Astrocyte (in vitro differentiated cells and primary cell): ENCODE measurements around the gene ZNF33A. TPM values are rescaled to one million over a fixed set of nuclear protein-coding genes. Genes with fewer than 3 reads are reported as not detected.

Experiments used
- DNase-seq: peaks from one replicate; pipeline ENCODE4 v3.0.0-alpha.2; 2010; ENCODE audit warnings: low read depth
- FAIRE-seq: peaks from 2 replicates; lab custom pipeline; 2011; peaks lifted over from hg19 to GRCh38; lab: Jason Lieb, UNC
- H2AFZ ChIP-seq: 2 replicates; pipeline ENCODE4 v1.6.0; 2012; ENCODE audit warnings: low read depth, low read length, inconsistent platforms
- H3K27ac ChIP-seq: 2 replicates; pipeline ENCODE4 v1.5.1; 2011; ENCODE audit warnings: low read depth, low read length, inconsistent platforms
- H3K27me3 ChIP-seq: 2 replicates; pipeline ENCODE4 v1.6.0; 2011; ENCODE audit warnings: low read length, inconsistent platforms; ENCODE audit not compliant: insufficient read depth
- H3K36me3 ChIP-seq: 2 replicates; pipeline ENCODE4 v1.5.1; 2011; ENCODE audit warnings: low read length, inconsistent platforms; ENCODE audit not compliant: insufficient read depth
- H3K4me1 ChIP-seq: 2 replicates; pipeline ENCODE4 v1.5.1; 2011; ENCODE audit warnings: low read length, inconsistent platforms; ENCODE audit not compliant: insufficient read depth
- H3K4me2 ChIP-seq: 2 replicates; pipeline ENCODE4 v1.6.0; 2012; ENCODE audit warnings: low read length, inconsistent platforms
- H3K4me3 ChIP-seq: 2 replicates; pipeline ENCODE4 v1.5.1; 2011; ENCODE audit warnings: low read depth, mild to moderate bottlenecking, low read length, inconsistent platforms; ENCODE audit not compliant: insufficient read depth
- H3K79me2 ChIP-seq: 2 replicates; pipeline ENCODE4 v1.6.0; 2012; ENCODE audit warnings: mild to moderate bottlenecking, low read length, inconsistent platforms; ENCODE audit not compliant: insufficient read depth
- H3K9ac ChIP-seq: 2 replicates; pipeline ENCODE4 v1.6.0; 2012; ENCODE audit warnings: mild to moderate bottlenecking, low read length, inconsistent platforms
- H3K9me3 ChIP-seq: 2 replicates; pipeline ENCODE4 v1.5.1; 2012; ENCODE audit warnings: low read depth, mild to moderate bottlenecking, low read length, inconsistent platforms; ENCODE audit not compliant: insufficient read depth
- H4K20me1 ChIP-seq: 2 replicates; pipeline ENCODE4 v1.6.0; 2012; ENCODE audit warnings: low read length, inconsistent platforms; ENCODE audit not compliant: insufficient read depth
- H3K27ac Mint-ChIP-seq: one replicate; pipeline ENCODE4 v1.8.0; 2021; ENCODE audit warnings: mild to moderate bottlenecking, mixed read lengths; ENCODE audit not compliant: unreplicated experiment
- H3K27me3 Mint-ChIP-seq: one replicate; pipeline ENCODE4 v1.8.0; 2021; ENCODE audit warnings: low read depth, mixed read lengths; ENCODE audit not compliant: unreplicated experiment
- H3K36me3 Mint-ChIP-seq: one replicate; pipeline ENCODE4 v1.8.0; 2021; ENCODE audit warnings: low read depth, mixed read lengths; ENCODE audit not compliant: unreplicated experiment
- H3K4me1 Mint-ChIP-seq: one replicate; pipeline ENCODE4 v1.8.0; 2021; ENCODE audit warnings: low read depth, mixed read lengths; ENCODE audit not compliant: unreplicated experiment
- H3K4me3 Mint-ChIP-seq: one replicate; pipeline ENCODE4 v1.8.0; 2021; ENCODE audit warnings: mild to moderate bottlenecking, moderate library complexity, mixed read lengths; ENCODE audit not compliant: unreplicated experiment
- H3K9me3 Mint-ChIP-seq: one replicate; pipeline ENCODE4 v1.8.0; 2021; ENCODE audit warnings: mild to moderate bottlenecking, mixed read lengths; ENCODE audit not compliant: unreplicated experiment
- CTCF ChIP-seq: IDR thresholded peaks from 2 replicates; pipeline ENCODE4 v1.5.1; 2011; ENCODE audit warnings: low read depth, mild to moderate bottlenecking, inconsistent platforms, low read length, moderate library complexity; ENCODE audit not compliant: insufficient read depth
- EZH2 ChIP-seq: IDR thresholded peaks from 2 replicates; pipeline ENCODE4 v1.6.1; 2012; ENCODE audit warnings: mild to moderate bottlenecking, low read length, inconsistent platforms; ENCODE audit not compliant: insufficient read depth
- total RNA-seq: library from RNA; stranded (reverse); gene quantifications from 2 replicates; pipeline ENCODE4 v1.2.1, GENCODE V29; 2021

The ZNF33A gene
- total RNA-seq, 1 donor from 2014 or later, result 11.6 TPM

- Histone ChIP-seq H3K79me2 (peaks cover 14% of the 10 kb centered on the region), H3K36me3 (peaks cover 11% of the 10 kb centered on the region), H3K4me1 (no peaks in the 10 kb centered on the region), H2AFZ (peak overlapping the region; percentile 90), H3K9me3 (no peaks in the 10 kb centered on the region), H3K9ac (peak overlapping the region; percentile 91), H4K20me1 (no peaks in the 10 kb centered on the region), H3K4me3 (peak overlapping the region; percentile 82), H3K27ac (no peak overlapping the region), H3K4me2 (peak overlapping the region; percentile 90), H3K27me3 (no peaks in the 10 kb centered on the region)
- peak overlapping the region; percentile 90 for H3K4me3 Mint-ChIP-seq
- peaks cover 3% of the 10 kb centered on the region for H3K4me1 Mint-ChIP-seq
- FAIRE-seq (no peak), DNase-seq (peak; percentile 3)
- TF ChIP-seq CTCF (no peak), EZH2 (no peak)
- no peak overlapping the region for H3K27ac Mint-ChIP-seq
- peaks cover 5% of the 10 kb centered on the region for H3K27me3 Mint-ChIP-seq
- H3K36me3 Mint-ChIP-seq, result peaks cover 18% of the 10 kb centered on the region
- no peaks in the 10 kb centered on the region for H3K9me3 Mint-ChIP-seq
Measured at GRCh38 chr10:38093816-38094157, 83.3 kb downstream of the ZNF33A start.

GRCh38 chr10:38094158-38094926 lies 83.9 kb downstream of the ZNF33A start, which contains the start of gene ZNF37A:
ZNF37A (plus strand) TSS chr10:38094337; CDS start chr10:38096618, 2,281 bp downstream.
- no peak for FAIRE-seq
- no peak for TF ChIP-seq EZH2
- TF ChIP-seq CTCF, result no peak
- peak within 1 kb of the TSS; percentile 74 for H3K27ac ChIP-seq

More at GRCh38 chr10:38094158-38094926, 83.9 kb downstream of the ZNF33A start, which contains the start of gene ZNF37A:
- Histone ChIP-seq H3K79me2 (peaks cover 14% of the 10 kb centered on the region), H3K9ac (peak within 1 kb of the TSS; percentile 91), H3K4me3 (peak within 1 kb of the TSS; percentile 82), H3K4me2 (peak within 1 kb of the TSS; percentile 90), H3K9me3 (no peaks in the 10 kb centered on the region), H2AFZ (peak within 1 kb of the TSS; percentile 90), H3K36me3 (peaks cover 11% of the 10 kb centered on the region), H3K27me3 (no peaks in the 10 kb centered on the region), H3K4me1 (no peaks in the 10 kb centered on the region), H4K20me1 (no peaks in the 10 kb centered on the region)
- Mint-ChIP-seq H3K36me3 (peaks cover 23% of the 10 kb centered on the region), H3K4me3 (peak within 1 kb of the TSS; percentile 90), H3K9me3 (peaks cover under 1% of the 10 kb centered on the region), H3K4me1 (peaks cover 3% of the 10 kb centered on the region), H3K27ac (peak within 1 kb of the TSS; percentile 66), H3K27me3 (peaks cover 5% of the 10 kb centered on the region)
- DNase-seq, result peak; percentile 96
